ENCODE data around the gene SDCBP2. TPM values are rescaled to one million over a fixed set of nuclear protein-coding genes. Genes with fewer than 3 reads are reported as not detected.

SDCBP2 gene
- total RNA-seq, 1 donor from 2014 or later, result 1.6 TPM

GRCh38 chr20:1371830-1372539, 43.0 kb upstream of the SDCBP2 start:
- TF ChIP-seq EZH2 (IDR thresholded peaks at IDR 0.05) (no peak), EZH2phosphoT487 (IDR thresholded peaks at IDR 0.05) (no peak), CTCF (IDR thresholded peaks at IDR 0.05) (no peak)
- peaks cover 10% of the 10 kb centered on the region for H3K4me1 Mint-ChIP-seq
- no peaks in the 10 kb centered on the region for H3F3A ChIP-seq (ENCODE audit: low read depth)
- no peak for DNase-seq (ENCODE audit: low spot score)
- peaks cover 3% of the 10 kb centered on the region for H3K27me3 Mint-ChIP-seq (ENCODE audit: insufficient read depth, low read depth)
- no peak overlapping the region for H3K27ac Mint-ChIP-seq
- no peak overlapping the region for H3K27ac ChIP-seq
- no peaks in the 10 kb centered on the region for H3K27me3 ChIP-seq
- no peak overlapping the region for H3K4me3 Mint-ChIP-seq
- no peak overlapping the region for H3K4me3 ChIP-seq
- peaks cover 32% of the 10 kb centered on the region for H3K79me2 ChIP-seq (ENCODE audit: low read depth)
- H3K9me3 ChIP-seq (ENCODE audit: low read depth), result no peaks in the 10 kb centered on the region
- H3K36me3 ChIP-seq, result no peaks in the 10 kb centered on the region
- H2AFZ ChIP-seq (replicated peaks), result no peak overlapping the region
- peaks cover 56% of the 10 kb centered on the region for H4K20me1 ChIP-seq (ENCODE audit: low read depth)
- H3K9ac ChIP-seq, result no peak overlapping the region
- H3K36me3 Mint-ChIP-seq, result peaks cover 31% of the 10 kb centered on the region
- no peak overlapping the region for H3K4me2 ChIP-seq
- H3K9me3 Mint-ChIP-seq, result no peaks in the 10 kb centered on the region
- peaks cover 7% of the 10 kb centered on the region for H3K4me1 ChIP-seq

- Histone ChIP-seq H3K4me1 (peaks cover 4% of the 10 kb centered on the region), H3F3A (ENCODE audit: low read depth) (no peaks in the 10 kb centered on the region), H3K27me3 (no peaks in the 10 kb centered on the region), H3K4me2 (no peak overlapping the region), H4K20me1 (ENCODE audit: low read depth) (peaks cover 49% of the 10 kb centered on the region), H3K9ac (no peak overlapping the region), H3K27ac (no peak overlapping the region), H3K36me3 (no peaks in the 10 kb centered on the region), H3K4me3 (no peak overlapping the region), H2AFZ (replicated peaks) (no peak overlapping the region), H3K9me3 (ENCODE audit: low read depth) (no peaks in the 10 kb centered on the region), H3K79me2 (ENCODE audit: low read depth) (peaks cover 25% of the 10 kb centered on the region)
- H3K36me3 Mint-ChIP-seq, result peaks cover 33% of the 10 kb centered on the region
- peaks cover 3% of the 10 kb centered on the region for H3K27me3 Mint-ChIP-seq (ENCODE audit: insufficient read depth, low read depth)
- no peak for DNase-seq (ENCODE audit: low spot score)
- no peak overlapping the region for H3K27ac Mint-ChIP-seq
- H3K4me1 Mint-ChIP-seq, result peaks cover 9% of the 10 kb centered on the region
- no peak for TF ChIP-seq EZH2 (IDR thresholded peaks at IDR 0.05)
- TF ChIP-seq EZH2phosphoT487 (IDR thresholded peaks at IDR 0.05), result no peak
- no peak for TF ChIP-seq CTCF (IDR thresholded peaks at IDR 0.05)
- no peaks in the 10 kb centered on the region for H3K9me3 Mint-ChIP-seq
- H3K4me3 Mint-ChIP-seq, result no peak overlapping the region
These were observed 42.4 kb upstream of the SDCBP2 start for GRCh38 chr20:1371202-1371782.

- peaks cover 4% of the 10 kb centered on the region for H3K4me1 Mint-ChIP-seq
- Histone ChIP-seq H3K9ac (no peak overlapping the region), H3K9me3 (ENCODE audit: low read depth) (no peaks in the 10 kb centered on the region), H3F3A (ENCODE audit: low read depth) (no peaks in the 10 kb centered on the region), H3K36me3 (no peaks in the 10 kb centered on the region), H3K27ac (no peak overlapping the region), H3K4me2 (no peak overlapping the region), H2AFZ (replicated peaks) (no peak overlapping the region), H3K27me3 (no peaks in the 10 kb centered on the region), H3K4me1 (peaks cover 4% of the 10 kb centered on the region), H3K4me3 (no peak overlapping the region), H4K20me1 (ENCODE audit: low read depth) (peaks cover 42% of the 10 kb centered on the region), H3K79me2 (ENCODE audit: low read depth) (peaks cover 19% of the 10 kb centered on the region)
- no peak for DNase-seq (ENCODE audit: low spot score)
- H3K36me3 Mint-ChIP-seq, result peaks cover 34% of the 10 kb centered on the region
- H3K27me3 Mint-ChIP-seq (ENCODE audit: insufficient read depth, low read depth), result peaks cover 3% of the 10 kb centered on the region
- H3K4me3 Mint-ChIP-seq, result no peak overlapping the region
- H3K9me3 Mint-ChIP-seq, result no peaks in the 10 kb centered on the region
- TF ChIP-seq CTCF (IDR thresholded peaks at IDR 0.05) (no peak), EZH2 (IDR thresholded peaks at IDR 0.05) (no peak), EZH2phosphoT487 (IDR thresholded peaks at IDR 0.05) (no peak)
- H3K27ac Mint-ChIP-seq, result no peak overlapping the region
These were observed 41.7 kb upstream of the SDCBP2 start for GRCh38 chr20:1370548-1371110.

Data from neural progenitor cell (in vitro differentiated cells).